OCI-LY1 (cell line): ENCODE data around the gene HSBP1L1.

Experiments used
- CTCF ChIP-seq: fragments of 200-600 bp; sonication (generic), shearing (Covaris generic); IDR thresholded peaks from 2 replicates; pipeline ENCODE4 v1.5.1; 2017; ENCODE audit warnings: mild to moderate bottlenecking, antibody characterized with exemption, low read length, moderate library complexity, mixed read lengths
- EZH2 ChIP-seq: fragments of 200-600 bp; sonication (generic), shearing (Covaris generic); IDR thresholded peaks from 2 replicates; pipeline ENCODE4 v1.8.0; 2017; ENCODE audit warnings: borderline replicate concordance, mixed run types, mild to moderate bottlenecking, antibody characterized with exemption, low read length, moderate library complexity, mixed read lengths

GRCh38 chr18:79964330-79965118, at the start of gene HSBP1L1:
- TF ChIP-seq CTCF (peak; percentile 18; the same call in 1 of the 2 replicates), EZH2 (no peak)
